Stimulated activated CD8-positive, alpha-beta memory T cell treated with anti-CD3 and anti-CD28 coated beads, Interleukin-15, amount 100 ng/mL, for 1 hour (primary cell): ENCODE results near the gene ABHD2.

ENCODE experiments used
- DNase-seq: peaks from one replicate; pipeline ENCODE4 v3.0.0-alpha.2; 2020; ENCODE audit warnings: low read depth

Gene ABHD2

DNA sequence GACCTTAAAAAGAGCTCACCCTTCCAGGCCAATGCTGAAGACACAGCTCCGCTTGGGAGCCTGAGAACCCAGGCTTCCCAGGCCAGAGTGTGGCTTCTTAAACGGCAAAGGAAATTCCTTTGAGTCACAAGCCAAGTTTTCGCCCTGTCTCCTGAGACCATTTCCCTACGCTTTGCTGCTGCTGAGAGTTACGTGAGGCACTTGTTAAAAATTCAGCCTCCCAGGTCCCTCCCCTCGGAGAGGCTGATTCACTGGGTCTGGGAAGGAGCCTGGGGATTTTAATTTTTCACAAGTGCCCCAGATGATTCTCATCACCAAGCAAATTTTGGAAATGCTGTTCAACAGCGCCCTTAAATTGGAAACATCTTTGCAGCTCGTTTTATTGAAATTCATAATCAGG lies 107.6 kb downstream of the ABHD2 start:
- no peak for DNase-seq

DNA sequence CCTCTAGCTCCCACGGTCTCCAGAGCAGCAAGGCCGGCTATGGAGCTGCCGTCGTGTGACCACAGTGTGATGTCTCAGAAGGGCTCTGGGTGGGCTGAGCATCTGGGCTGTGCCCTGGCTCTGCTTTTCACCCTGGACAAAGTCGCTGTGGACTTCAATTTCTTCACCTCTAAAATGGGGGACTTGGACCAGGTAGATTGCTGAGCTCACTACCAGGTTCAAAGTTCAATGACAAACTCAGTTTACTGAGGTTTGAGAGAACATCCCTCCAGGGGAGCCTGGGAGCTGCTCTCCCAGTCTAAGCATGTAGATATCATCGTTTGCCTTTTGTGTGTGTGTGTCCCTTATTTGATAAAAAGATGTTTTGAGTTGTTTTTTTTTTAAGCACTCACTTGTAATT lies 108.0 kb downstream of the ABHD2 start:
- no peak for DNase-seq

DNA sequence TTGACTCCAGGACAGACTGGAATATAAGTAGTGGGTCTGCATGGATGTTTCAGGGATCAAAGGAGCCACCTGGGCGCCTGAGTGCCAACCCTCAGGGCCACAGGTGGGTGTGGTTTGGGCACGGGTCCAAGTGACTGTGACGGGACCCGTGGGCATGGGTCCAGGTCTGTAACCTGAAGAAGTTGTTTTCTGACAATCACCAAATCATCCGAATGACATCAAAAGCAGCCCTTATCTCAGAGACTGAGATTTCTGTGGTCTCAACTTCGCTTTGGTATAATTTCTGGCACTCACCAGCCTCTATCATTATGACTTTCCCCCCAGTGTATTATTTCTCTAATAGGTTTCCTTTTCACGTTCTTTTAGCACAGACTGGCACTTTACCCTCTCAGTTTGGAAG lies 108.7 kb downstream of the ABHD2 start:
- DNase-seq, result no peak

DNA sequence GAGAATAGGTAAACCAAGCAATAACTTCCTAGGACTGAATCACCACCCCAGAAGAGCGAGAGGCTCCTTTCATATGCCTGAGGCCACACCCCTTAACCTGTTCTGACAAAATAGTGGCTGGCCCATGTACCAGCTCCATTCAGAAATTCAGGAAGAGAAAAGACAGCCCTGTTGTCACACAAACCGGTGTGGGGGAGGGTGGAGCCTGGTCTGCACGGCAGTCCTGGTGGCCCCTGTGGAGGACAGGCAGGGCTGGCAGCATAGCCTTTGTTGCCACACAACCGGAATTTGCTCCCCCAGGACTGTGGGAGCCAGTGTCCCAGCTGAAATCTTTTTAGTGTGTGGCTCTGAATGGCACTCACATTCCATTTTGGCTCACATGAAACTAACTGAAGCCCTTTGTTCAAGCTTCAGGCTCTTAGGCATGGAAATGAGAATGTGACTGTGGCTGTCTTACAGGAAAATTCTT lies 109.3 kb downstream of the ABHD2 start:
- no peak for DNase-seq

GRCh38 chr15:89198196-89198595 lies 109.9 kb downstream of the ABHD2 start:
- DNase-seq, result no peak

DNA sequence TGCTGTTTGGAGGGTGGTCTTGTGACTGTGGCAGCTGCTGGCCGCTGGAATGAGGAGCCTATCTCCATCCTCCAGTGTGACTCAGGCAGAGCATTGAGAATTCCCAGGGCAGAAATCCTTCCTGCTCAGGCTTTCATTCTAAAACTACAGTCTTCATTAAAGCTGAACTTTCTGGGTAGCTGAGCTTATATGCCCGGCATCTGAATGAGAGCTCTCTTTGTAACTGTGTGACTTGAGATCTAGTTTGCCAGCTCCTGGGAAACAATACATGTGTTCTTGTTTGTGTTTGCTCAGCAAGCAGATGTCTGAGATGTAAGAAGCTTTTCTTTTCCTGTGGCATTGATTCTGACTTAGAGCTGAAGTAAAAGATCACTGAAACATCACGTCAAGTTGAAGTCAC lies 110.7 kb downstream of the ABHD2 start:
- no peak for DNase-seq

DNA sequence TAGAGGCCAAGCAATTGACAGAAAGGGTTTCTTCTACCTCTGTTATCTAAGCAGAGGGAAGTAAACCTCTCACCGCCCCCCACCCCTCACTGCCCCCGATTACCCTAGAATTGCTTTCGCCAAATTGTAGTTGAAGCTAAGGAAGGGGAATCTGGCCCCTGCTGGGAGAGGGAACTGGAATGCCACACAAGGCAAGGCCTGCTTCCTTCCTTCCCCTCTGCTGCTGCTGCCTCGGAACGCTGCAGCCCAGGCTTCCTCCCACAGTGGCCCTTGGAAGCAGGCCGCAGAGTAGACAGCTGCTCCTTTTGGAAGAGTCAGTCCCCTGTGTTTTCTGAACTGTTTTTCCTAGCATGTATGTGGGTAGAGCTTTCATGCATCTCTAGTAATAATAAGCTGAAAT lies 111.5 kb downstream of the ABHD2 start:
- DNase-seq, result no peak

- DNase-seq, result no peak
Observed at GRCh38 chr15:89200182-89200581, 111.9 kb downstream of the ABHD2 start.

GRCh38 chr15:89201465-89202005 lies 113.3 kb downstream of the ABHD2 start:
- DNase-seq, result no peak

DNA sequence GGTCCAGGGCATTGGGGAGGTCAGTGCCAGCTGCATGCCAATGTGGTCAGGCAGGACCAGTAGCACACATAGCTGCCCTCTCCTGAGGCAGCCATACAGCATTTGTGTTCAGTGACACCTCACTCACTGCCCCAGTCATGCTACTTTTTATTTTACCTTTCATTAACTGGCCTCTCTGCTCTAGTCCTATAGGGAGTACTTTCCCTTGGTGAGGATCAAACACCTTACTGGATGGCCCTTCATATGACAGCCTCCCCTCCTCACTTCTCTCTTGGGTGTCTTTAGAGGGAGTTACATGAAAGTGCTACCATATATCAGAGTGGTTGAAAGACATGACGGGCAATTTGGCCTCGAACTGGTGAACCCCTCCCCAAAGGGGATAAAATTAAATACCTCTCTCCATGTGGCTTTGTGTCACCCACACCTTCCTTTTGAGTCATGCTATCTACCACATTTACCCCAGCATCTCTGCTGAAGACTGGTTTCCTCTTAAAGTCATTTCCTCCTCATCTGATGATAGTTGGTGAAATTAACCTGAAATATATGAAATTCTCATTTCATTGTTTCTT lies 115.5 kb downstream of the ABHD2 start:
- no peak for DNase-seq

DNA sequence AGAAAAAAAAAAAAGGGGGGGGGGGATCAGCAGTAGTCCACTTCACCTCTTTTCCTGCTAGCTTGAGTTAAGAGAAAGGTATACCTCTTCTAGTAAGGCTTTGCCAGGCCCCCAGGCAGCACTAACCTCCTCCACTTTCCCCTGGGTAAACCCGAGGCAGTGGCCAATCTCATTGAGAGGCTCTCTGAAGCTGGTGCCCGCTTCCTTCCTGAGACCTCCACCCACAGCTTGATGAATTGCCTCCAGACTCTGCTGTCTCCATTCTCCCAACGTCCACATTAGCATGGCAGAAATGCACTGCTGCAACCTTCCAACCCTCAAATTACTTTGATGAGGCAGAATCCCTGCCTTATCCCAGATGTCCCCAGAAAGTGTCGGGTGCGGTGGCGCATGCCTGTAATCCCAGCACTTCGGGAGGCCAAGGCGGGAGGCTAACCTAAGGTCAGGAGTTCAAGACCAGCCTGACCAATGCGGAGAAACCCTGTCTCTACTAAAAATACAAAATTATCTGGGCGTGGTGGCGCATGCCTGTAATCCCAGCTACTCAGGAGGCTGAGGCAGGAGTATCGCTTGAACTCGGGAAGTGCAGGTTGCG lies 117.8 kb downstream of the ABHD2 start:
- no peak for DNase-seq

GRCh38 chr15:89206908-89207331 lies 118.7 kb downstream of the ABHD2 start:
- DNase-seq, result peak; percentile 45

- DNase-seq, result no peak
Observed at GRCh38 chr15:89208256-89208655, 120.0 kb downstream of the ABHD2 start.

DNA sequence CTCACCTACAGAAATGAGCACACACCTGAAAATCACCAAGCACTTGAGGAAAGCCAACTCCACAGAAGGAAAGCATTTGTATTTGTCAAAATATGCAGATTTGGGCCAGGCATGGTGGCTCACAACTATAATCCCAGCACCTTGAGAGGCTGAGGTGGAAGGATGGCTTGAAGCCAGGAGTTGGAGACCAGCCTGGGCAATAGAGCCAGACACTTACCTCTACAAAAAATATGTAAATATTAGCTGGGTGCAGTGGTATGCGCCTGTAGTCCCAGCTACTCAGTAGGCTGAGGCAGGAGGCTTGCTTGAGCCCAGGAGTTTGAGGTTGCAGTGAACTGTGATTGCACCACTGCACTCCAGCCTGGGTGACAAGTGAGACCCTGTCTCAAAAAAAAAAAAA lies 120.8 kb downstream of the ABHD2 start:
- DNase-seq, result no peak

- DNase-seq, result no peak
Observed at GRCh38 chr15:89211678-89212170, 123.5 kb downstream of the ABHD2 start.

GRCh38 chr15:89215627-89216026 lies 127.4 kb downstream of the ABHD2 start:
- no peak for DNase-seq

- no peak for DNase-seq
Observed at GRCh38 chr15:89217031-89217430, 128.8 kb downstream of the ABHD2 start.

DNA sequence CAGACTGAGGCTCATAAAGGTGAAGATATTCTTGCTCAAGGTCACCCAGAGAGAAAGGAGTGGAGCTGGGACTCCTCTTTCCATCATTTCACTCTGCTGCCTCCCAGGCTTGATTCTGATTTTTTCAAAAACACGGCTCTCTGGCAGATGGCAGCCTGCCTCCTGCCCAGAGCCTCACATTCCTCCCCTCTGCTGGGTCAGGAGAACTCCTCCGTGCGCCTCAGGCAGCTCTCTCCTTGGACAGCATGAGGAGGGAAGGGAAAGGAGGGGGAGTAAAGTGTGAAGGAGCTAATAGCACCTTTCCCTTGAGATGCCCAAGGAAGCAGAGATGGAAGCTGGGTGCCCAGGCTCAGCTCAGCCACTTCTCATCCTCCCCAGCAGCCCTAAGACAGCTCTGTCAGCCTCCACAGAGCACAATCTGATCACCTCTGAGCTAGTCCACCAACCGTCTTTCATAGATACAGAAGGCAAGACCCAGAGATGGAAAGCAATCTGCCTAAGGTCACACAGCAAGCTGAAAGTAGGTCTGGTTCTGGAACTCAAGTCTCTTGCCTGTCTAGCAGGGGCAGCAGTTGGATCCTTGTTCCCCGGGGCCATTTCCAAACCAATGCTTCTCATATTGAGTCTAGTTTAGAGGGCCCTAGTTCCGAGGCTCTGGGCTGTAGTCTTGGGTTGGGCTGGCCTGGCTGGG lies 129.6 kb downstream of the ABHD2 start:
- no peak for DNase-seq

DNA sequence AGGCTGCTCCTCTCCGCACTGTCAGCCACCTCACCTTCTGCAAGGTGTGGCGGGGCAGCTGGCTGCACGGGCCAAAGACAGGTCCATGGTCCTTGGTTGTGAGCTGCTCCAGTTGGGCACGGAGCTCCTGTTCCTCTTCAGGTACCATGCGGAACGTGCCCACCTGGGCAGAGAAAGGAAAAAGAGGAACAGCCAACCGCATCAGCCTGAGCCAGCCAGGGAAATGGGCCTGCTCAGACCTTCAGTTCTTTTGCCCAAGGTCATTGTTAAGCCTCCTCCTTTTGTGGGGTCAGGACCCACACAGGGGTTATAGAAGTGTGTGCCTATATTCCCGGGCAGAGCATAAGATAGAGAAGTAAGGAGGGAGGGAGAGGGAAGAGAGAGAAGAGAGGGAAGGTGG lies 130.3 kb downstream of the ABHD2 start:
- no peak for DNase-seq

- no peak for DNase-seq
Observed at GRCh38 chr15:89221543-89221942, 133.3 kb downstream of the ABHD2 start, which contains the start of gene RLBP1. RLBP1 (minus strand) TSS chr15:89221579; CDS start chr15:89218975, 2,604 bp downstream.

DNA sequence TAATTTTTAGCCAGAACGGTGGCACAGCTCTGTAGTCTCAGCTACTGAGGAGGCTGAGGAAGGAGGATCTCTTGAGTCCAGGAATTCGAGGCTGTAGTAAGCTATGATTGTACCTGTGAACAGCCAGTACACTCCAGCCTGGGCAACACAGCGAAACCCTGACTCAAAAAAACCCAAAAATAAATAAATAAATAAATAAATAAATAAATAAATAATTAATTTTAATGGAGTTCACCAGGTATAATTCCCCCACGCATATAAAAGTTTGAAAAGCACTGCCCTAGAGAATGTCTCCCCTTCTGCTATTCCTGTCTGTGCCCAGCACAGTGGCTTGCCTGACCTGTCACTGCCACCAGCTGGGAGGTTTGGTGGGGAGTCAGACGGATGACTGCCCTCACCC lies 137.3 kb downstream of the ABHD2 start:
- no peak for DNase-seq

DNA sequence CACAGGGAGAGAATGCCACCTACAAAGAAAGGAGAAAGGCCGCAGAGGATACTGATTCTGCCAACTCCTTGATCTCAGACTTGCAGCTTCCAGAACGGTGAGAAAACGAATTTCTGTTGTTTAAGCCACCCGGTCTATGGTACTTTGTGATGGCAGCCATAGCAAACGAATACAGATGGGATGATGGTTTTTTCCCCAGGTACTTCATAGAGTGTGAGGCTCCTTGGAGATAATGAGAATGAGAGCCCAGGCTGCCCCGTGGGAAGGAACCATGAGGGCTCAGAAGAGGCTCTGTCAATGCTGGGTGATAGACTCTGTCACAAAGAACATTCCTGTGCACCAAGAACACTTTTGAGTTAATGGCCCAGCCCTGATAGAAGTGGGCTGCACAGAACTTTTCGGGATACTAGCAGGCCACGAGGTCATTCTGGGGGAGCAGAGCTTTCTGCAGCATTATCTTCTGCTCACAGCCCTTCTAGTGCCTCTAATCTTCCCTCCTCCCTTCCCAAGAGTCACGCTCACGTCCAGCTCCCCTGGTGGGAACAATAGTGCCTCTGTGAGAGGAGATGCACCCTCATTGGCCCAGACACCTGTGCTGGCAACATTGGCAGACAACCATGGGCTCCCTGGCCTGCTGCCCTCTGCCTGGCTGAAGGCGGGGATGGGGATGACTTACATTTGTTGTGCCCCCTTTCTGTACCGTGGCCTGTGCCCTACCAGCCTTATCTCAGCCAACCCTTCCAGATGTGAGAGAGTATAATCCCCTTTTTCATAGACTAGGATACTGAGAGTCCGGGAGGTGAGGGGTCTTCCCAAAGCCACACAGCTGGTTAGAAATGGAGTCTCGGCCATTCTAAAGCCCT lies 138.3 kb downstream of the ABHD2 start:
- no peak for DNase-seq
